GM12874 (cell line): Measurements from ENCODE around the gene TTC28.

Source experiments
- TF ChIP-seq, protein P1 (sequence below): IDR thresholded peaks from 2 replicates; pipeline ENCODE4 v1.5.1; 2011; ENCODE audit warnings: low read depth, mild to moderate bottlenecking, control low read depth, low read length, moderate library complexity; ENCODE audit not compliant: insufficient read depth

The TTC28 gene

DNA sequence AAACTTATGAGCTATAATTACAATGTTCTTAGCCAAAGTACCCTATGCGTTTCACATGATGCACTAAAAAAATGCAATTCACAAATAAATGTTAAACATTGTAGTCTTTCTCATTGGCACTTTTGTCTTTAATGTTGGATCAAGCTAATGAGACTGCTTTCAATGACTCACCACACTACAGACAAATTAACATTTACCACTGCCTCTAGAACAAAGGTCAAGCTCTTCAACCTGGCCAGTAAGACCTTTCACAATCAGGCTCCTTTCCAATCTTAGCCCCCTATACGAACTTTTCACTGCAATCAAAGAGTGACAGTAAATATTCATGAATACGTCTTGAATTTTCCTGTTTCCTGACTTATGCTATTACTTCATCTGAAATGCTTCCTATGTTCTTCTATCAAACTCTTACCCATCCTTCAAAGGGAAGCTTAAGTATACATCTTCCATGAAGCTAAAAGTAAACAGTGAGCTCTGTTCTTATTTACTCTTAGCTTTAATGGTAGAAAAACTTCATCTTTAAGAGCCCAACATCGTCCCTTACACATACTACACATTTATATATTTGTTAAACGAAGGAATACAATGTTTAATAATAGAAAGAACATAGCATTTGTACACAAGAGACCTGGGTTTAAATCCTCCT lies 433.9 kb downstream of the TTC28 start:
- TF ChIP-seq, protein P1, sequence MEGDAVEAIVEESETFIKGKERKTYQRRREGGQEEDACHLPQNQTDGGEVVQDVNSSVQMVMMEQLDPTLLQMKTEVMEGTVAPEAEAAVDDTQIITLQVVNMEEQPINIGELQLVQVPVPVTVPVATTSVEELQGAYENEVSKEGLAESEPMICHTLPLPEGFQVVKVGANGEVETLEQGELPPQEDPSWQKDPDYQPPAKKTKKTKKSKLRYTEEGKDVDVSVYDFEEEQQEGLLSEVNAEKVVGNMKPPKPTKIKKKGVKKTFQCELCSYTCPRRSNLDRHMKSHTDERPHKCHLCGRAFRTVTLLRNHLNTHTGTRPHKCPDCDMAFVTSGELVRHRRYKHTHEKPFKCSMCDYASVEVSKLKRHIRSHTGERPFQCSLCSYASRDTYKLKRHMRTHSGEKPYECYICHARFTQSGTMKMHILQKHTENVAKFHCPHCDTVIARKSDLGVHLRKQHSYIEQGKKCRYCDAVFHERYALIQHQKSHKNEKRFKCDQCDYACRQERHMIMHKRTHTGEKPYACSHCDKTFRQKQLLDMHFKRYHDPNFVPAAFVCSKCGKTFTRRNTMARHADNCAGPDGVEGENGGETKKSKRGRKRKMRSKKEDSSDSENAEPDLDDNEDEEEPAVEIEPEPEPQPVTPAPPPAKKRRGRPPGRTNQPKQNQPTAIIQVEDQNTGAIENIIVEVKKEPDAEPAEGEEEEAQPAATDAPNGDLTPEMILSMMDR: no peak

DNA sequence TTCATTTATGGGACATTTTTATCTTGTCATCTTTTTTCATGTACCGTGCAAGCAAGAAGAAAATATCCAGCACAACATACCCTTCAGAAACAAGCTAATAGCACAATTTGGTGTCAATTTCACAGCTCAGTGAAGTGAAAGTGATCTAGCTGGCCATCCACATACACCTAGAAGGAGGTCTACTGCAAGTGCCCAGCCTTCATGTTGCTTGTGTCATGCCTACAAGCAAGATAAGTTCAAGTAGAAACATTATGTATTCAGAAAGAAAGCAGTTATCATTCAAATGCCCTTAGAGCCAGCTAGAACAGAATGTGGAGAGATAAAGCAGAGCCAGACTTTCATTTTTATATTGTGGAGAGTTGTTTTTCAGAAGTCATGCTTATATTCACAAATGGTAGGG lies 434.9 kb downstream of the TTC28 start:
- TF ChIP-seq, protein P1: no peak

DNA sequence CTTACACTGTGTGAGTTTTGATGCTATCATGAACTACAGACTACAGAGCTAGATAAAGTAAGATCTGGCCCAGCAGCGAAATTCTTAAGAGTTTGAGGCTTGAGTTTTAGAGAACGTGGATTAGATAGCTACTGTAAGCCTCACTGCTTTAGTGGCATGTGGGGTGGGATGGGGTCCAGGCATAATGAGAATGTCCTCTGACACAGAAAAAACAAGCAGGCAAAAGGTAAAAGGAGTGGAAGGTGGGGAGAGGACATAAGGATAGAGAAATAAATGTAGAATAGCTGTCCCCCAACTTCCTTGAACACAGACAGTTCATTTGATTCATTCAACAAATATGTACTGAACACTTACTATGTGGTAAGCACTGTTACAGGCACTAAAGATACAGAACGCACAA lies 436.1 kb downstream of the TTC28 start:
- TF ChIP-seq, protein P1: no peak

DNA sequence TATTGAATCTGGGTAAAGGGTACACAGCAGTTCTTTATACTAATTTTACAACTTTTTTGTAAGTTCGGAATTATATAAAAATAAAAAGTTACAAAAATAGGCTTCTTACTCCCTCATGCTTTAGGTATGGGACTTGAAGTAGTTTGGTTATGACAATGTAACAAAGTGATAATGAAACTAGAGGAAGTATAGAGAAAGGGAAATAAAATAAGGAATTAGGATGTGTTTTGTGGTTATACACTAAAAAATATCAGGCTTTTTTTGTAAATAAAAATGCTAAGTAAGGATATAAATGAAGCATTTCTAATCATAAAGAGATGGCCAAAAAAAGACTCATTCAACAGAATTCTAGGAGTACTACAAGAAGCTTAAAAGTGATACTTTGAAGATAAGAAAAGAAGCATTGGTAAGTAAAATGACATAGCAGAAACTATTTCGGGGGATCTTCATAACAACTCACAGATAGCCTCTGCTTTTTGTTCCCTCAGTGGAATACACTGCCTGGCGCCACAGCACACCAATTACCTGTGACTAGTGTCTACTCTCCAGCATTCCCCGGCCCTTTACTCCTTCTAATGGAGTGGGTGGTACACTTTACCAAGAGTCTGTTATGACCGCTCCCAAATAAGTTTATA lies 437.9 kb downstream of the TTC28 start:
- TF ChIP-seq, protein P1: no peak

DNA sequence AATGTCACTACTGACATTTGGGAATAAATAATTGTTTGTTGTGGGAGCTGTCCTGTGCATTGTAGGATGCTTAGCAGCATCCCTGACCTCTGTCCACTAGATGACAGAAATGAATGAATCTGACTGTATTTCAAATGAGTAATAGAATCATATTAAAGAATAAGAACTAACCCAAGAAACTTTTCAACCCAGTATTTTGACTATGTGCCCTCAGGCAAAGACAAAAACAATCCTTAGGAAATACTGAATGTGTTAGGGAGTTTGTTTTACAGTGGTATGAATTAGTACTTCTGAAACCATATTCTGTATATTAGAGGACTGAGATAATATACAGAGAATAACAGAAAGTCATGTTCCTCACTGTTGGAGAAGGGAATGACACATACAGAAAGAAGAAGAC lies 439.7 kb downstream of the TTC28 start:
- TF ChIP-seq, protein P1: no peak

DNA sequence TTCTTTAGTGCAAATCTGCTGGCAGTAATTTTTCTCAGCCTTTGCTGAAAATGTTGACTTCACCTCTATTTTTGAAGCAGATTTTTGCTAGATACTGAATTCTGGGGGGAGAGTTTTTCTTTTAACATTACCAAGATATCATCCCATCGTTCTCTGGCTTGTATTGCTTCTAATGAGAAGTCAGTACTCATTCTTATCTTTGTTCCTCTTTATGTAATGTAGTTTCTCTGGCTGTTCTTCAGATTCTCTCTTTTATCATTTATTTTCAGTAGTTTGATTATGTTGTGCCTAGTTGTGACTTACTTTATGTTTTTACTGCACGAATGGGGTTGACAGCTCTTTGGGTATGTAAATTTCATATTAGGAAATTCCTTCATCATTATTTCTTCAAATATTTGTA lies 441.9 kb downstream of the TTC28 start:
- TF ChIP-seq, protein P1: no peak

DNA sequence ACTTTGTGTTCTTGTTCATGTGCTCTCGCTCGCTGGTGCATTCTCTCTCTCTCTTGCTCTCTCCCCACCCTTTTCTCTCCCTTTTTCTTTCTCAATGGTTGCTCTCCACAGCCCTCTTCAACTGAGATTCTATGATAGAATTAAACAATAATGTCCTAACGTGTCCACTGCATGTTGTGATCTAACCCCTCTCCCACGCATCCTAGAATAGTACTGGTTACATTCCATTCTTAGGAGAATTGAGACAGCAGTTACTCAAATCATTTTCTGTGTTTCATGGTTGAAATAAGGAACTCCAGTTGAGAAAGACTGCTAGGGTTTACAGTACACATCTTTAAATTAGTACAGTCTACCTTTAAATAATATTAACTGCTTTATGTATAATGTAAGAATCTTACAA lies 442.5 kb downstream of the TTC28 start:
- TF ChIP-seq, protein P1: no peak
